HEK293 (cell line): Measurements from ENCODE around the gene SMAD7.

Experiments used
- CTCF ChIA-PET: fragments of 350-600 bp; formaldehyde crosslinking; extraction: SDS; loops from one replicate; lab custom pipeline; 2021; ENCODE audit warnings: antibody characterized with exemption; lab: Yijun Ruan, JAX
- POLR2A ChIA-PET: fragments of 300-600 bp; formaldehyde crosslinking; extraction: SDS; loops from one replicate; lab custom pipeline; 2020; ENCODE audit warnings: antibody characterized with exemption, inconsistent platforms; lab: Yijun Ruan, JAX
- H3K27ac ChIP-seq: fragments of 200-500 bp; sonication (Bioruptor generic); 2 replicates; pipeline ENCODE4 v1.5.1; 2014; ENCODE audit warnings: low read depth, low read length, control low read depth, inconsistent platforms; ENCODE audit errors: extremely low read depth
- H3K36me3 ChIP-seq, 2 experiments: fragments of 200-500 bp in 1 of 2; sonication (Bioruptor generic) in 1 of 2; 1 replicate in 1 of 2; 2 replicates in 1 of 2; pipeline ENCODE4 v1.5.1; 2014 to 2017; ENCODE audit warnings: inconsistent platforms in 2 of 2, low read length in 2 of 2; ENCODE audit not compliant: control insufficient read depth in 2 of 2, insufficient read depth in 1 of 2
- H3K4me1 ChIP-seq: fragments of 200-500 bp; sonication (Bioruptor generic); 2 replicates; pipeline ENCODE4 v1.5.1; 2014; ENCODE audit warnings: mild to moderate bottlenecking, low read length, inconsistent platforms; ENCODE audit not compliant: control insufficient read depth, insufficient read depth
- H3K4me3 ChIP-seq: 2 replicates; pipeline ENCODE4 v1.5.1; 2011; ENCODE audit warnings: low read depth, mild to moderate bottlenecking, control low read depth, low read length, moderate library complexity
- H3K9me3 ChIP-seq: fragments of 200-500 bp; sonication (Bioruptor generic); 2 replicates; pipeline ENCODE4 v1.5.1; 2014; ENCODE audit warnings: low read depth, low read length, inconsistent platforms; ENCODE audit not compliant: control insufficient read depth, insufficient read depth
- GLI2 ChIP-seq: fragments of 450-650 bp; formaldehyde crosslinking; IDR thresholded peaks from 2 replicates; pipeline ENCODE4; 2017; ENCODE audit warnings: missing biosample characterization, missing genetic modification characterization, low read depth, borderline replicate concordance
- MZF1 ChIP-seq: fragments of 450-650 bp; formaldehyde crosslinking; IDR thresholded peaks from 2 replicates; pipeline ENCODE4 v1.5.1; 2017; ENCODE audit warnings: missing biosample characterization, missing genetic modification characterization, borderline replicate concordance
- RBAK ChIP-seq: fragments of 450-650 bp; formaldehyde crosslinking; IDR thresholded peaks from 2 replicates; pipeline ENCODE4 v1.5.1; 2016; ENCODE audit warnings: missing biosample characterization, missing genetic modification characterization
- ZNF169 ChIP-seq: fragments of 450-650 bp; formaldehyde crosslinking; IDR thresholded peaks from 2 replicates; pipeline ENCODE4 v1.5.1; 2016; ENCODE audit warnings: missing biosample characterization, missing genetic modification characterization
- ZNF426 ChIP-seq: fragments of 450-650 bp; formaldehyde crosslinking; IDR thresholded peaks from 2 replicates; pipeline ENCODE4 v1.5.1; 2017; ENCODE audit warnings: missing biosample characterization, missing genetic modification characterization, mild to moderate bottlenecking, inconsistent platforms, moderate library complexity
- ZNF501 ChIP-seq: fragments of 450-650 bp; formaldehyde crosslinking; IDR thresholded peaks from 2 replicates; pipeline ENCODE4 v1.5.1; 2016; ENCODE audit warnings: missing biosample characterization, missing genetic modification characterization
- ZNF621 ChIP-seq: fragments of 450-650 bp; formaldehyde crosslinking; IDR thresholded peaks from 2 replicates; pipeline ENCODE4 v1.5.1; 2017; ENCODE audit warnings: missing biosample characterization, missing genetic modification characterization
- ZNF660 ChIP-seq: fragments of 450-650 bp; IDR thresholded peaks from 2 replicates; pipeline ENCODE4 v1.5.1; 2018; ENCODE audit warnings: missing biosample characterization, mild to moderate bottlenecking, missing genetic modification characterization
- TF ChIP-seq, protein P1 (sequence below): fragments of 450-650 bp; formaldehyde crosslinking; conservative IDR thresholded peaks from 2 replicates; pipeline ENCODE4 v1.5.1; 2016; ENCODE audit warnings: low read depth, missing biosample characterization, missing genetic modification characterization
- TF ChIP-seq, protein P2 (sequence below): fragments of 450-650 bp; formaldehyde crosslinking; IDR thresholded peaks from 2 replicates; pipeline ENCODE4 v1.5.1; 2016; ENCODE audit warnings: missing biosample characterization, missing genetic modification characterization, low read depth
- TF ChIP-seq, protein P3 (sequence below): fragments of 450-650 bp; formaldehyde crosslinking; IDR thresholded peaks from 2 replicates; pipeline ENCODE4 v1.5.1; 2016; ENCODE audit warnings: missing biosample characterization, missing genetic modification characterization
- TF ChIP-seq, protein P4 (sequence below): fragments of 450-650 bp; formaldehyde crosslinking; IDR thresholded peaks from 2 replicates; pipeline ENCODE4 v1.5.1; 2016; ENCODE audit warnings: missing biosample characterization, missing genetic modification characterization
- TF ChIP-seq, protein P5 (sequence below): fragments of 450-650 bp; formaldehyde crosslinking; IDR thresholded peaks from 2 replicates; pipeline ENCODE4 v1.5.1; 2016; ENCODE audit warnings: missing biosample characterization, missing genetic modification characterization

SMAD7 gene

DNA sequence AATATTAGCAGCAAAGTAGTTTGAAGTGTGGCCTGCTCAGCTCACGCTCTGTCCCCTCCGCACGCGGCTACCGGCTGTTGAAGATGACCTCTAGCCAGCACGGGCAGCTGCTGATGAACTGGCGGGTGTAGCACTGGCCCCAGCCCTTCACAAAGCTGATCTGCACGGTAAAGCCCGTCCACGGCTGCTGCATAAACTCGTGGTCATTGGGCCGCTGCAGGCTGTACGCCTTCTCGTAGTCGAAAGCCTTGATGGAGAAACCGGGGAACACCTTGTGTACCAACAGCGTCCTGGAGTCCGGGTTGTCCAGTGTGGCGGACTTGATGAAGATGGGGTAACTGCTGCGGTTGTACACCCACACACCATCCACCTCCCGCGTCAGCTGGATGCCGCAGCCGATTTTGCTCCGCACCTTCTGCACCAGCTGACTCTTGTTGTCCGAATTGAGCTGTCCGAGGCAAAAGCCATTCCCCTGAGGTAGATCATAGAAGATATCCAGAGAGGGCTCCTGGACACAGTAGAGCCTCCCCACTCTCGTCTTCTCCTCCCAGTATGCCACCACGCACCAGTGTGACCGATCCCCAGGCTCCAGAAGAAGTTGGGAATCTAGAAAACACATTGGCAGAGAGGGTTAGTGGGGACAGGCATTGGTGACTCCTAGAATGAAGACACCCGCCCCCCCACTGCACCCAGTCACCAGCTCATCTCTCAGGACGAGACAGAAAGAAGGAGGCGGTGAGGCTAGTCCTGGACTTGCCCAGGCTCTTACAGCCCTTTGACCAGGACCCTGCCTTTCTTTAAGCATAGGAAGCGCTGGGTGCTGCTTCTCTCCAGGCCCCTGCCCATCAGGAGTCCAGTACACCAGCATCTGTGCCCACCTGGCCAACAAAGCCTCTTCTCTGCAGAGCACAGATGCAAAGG is 29.2 kb downstream of the SMAD7 start:
- ChIA-PET POLR2A (interaction anchor here (0.5 to 1.1 kb wide), 3 partner anchors 30 to 142 kb away, joined by 3 to 5 read pairs (median 3); no protein-coding TSS in a partner anchor), CTCF (interaction anchor here (0.7 to 1.6 kb wide), 4 partner anchors 26 to 210 kb away, joined by 3 read pairs; no protein-coding TSS in a partner anchor)
- Histone ChIP-seq H3K4me1 (peaks cover 29% of the 10 kb centered on the region), H3K9me3 (no peaks in the 10 kb centered on the region), H3K27ac (0 out of 2 replicates have a peak overlapping the region, but pooled peaks have one; percentile 31), H3K4me3 (no peak overlapping the region), H3K36me3 (peaks cover 13 to 52% of the 10 kb centered on the region in 2 experiments)
- TF ChIP-seq MZF1, result no peak
- TF ChIP-seq ZNF660 (tag by site-specific recombination), result no peak
- TF ChIP-seq ZNF426 (tag by site-specific recombination), result no peak
- TF ChIP-seq ZNF621 (tag by site-specific recombination), result no peak

DNA sequence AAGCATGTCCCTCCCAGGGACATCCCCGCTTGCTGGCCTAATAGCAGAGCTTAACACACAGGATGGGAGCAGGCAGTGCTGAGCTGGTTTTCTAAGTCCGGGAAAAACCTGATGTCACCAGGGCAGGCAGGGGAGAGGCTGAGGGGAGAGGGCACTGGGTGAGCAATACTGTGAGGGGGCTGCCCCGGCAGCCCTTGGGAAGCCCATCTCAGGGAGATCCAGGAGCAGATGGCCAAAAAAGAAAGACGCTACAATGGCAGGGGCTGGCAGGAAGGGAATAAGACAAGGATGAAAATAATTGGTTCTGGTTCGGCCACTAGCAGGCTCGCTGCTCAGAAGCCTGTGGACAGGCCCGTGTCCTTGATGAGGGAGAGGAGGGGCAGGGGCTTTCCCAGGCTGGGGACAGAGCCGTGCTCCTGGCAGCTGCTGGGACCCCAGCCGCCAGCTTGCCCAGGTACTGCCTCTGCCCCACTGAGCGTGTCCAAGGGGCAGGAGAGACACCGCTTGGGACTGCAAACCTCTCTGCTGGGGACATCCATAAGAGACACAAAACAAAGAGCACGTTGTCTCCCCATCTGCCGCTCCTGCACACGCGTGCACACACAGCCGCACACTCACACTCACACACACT is 30.2 kb downstream of the SMAD7 start:
- ChIA-PET POLR2A (interaction anchor here (1.0 to 1.1 kb wide), 2 partner anchors 25 to 86 kb away, joined by 3 read pairs; no protein-coding TSS in a partner anchor), CTCF (interaction anchor here (0.7 to 1.2 kb wide), 5 partner anchors 20 to 525 kb away, joined by 3 to 4 read pairs (median 3); no protein-coding TSS in a partner anchor)
- H3K36me3 ChIP-seq, result peaks cover 13 to 47% of the 10 kb centered on the region in 2 experiments
- H3K4me1 ChIP-seq, result peaks cover 33% of the 10 kb centered on the region
- no peaks in the 10 kb centered on the region for H3K9me3 ChIP-seq
- H3K4me3 ChIP-seq, result no peak overlapping the region
- H3K27ac ChIP-seq, result no peak overlapping the region; the same call in 1 of the 2 replicates
- TF ChIP-seq GLI2, result no peak
- TF ChIP-seq RBAK (tag by site-specific recombination), result no peak
- TF ChIP-seq ZNF660 (tag by site-specific recombination), result no peak
- TF ChIP-seq, protein P1, sequence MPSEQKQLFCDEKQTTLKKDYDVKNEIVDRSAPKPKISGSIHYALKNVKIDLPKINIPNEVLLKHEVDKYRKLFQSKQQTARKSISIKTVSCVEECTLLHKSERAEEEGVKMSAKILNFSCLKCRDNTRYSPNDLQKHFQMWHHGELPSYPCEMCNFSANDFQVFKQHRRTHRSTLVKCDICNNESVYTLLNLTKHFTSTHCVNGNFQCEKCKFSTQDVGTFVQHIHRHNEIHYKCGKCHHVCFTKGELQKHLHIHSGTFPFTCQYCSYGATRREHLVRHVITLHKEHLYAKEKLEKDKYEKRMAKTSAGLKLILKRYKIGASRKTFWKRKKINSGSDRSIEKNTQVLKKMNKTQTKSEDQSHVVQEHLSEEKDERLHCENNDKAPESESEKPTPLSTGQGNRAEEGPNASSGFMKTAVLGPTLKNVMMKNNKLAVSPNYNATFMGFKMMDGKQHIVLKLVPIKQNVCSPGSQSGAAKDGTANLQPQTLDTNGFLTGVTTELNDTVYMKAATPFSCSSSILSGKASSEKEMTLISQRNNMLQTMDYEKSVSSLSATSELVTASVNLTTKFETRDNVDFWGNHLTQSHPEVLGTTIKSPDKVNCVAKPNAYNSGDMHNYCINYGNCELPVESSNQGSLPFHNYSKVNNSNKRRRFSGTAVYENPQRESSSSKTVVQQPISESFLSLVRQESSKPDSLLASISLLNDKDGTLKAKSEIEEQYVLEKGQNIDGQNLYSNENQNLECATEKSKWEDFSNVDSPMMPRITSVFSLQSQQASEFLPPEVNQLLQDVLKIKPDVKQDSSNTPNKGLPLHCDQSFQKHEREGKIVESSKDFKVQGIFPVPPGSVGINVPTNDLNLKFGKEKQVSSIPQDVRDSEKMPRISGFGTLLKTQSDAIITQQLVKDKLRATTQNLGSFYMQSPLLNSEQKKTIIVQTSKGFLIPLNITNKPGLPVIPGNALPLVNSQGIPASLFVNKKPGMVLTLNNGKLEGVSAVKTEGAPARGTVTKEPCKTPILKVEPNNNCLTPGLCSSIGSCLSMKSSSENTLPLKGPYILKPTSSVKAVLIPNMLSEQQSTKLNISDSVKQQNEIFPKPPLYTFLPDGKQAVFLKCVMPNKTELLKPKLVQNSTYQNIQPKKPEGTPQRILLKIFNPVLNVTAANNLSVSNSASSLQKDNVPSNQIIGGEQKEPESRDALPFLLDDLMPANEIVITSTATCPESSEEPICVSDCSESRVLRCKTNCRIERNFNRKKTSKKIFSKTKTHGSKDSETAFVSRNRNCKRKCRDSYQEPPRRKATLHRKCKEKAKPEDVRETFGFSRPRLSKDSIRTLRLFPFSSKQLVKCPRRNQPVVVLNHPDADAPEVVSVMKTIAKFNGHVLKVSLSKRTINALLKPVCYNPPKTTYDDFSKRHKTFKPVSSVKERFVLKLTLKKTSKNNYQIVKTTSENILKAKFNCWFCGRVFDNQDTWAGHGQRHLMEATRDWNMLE (tag by site-specific recombination), result no peak
- TF ChIP-seq ZNF426 (tag by site-specific recombination), result no peak
- no peak for TF ChIP-seq ZNF169 (tag by site-specific recombination)
- TF ChIP-seq, protein P2, sequence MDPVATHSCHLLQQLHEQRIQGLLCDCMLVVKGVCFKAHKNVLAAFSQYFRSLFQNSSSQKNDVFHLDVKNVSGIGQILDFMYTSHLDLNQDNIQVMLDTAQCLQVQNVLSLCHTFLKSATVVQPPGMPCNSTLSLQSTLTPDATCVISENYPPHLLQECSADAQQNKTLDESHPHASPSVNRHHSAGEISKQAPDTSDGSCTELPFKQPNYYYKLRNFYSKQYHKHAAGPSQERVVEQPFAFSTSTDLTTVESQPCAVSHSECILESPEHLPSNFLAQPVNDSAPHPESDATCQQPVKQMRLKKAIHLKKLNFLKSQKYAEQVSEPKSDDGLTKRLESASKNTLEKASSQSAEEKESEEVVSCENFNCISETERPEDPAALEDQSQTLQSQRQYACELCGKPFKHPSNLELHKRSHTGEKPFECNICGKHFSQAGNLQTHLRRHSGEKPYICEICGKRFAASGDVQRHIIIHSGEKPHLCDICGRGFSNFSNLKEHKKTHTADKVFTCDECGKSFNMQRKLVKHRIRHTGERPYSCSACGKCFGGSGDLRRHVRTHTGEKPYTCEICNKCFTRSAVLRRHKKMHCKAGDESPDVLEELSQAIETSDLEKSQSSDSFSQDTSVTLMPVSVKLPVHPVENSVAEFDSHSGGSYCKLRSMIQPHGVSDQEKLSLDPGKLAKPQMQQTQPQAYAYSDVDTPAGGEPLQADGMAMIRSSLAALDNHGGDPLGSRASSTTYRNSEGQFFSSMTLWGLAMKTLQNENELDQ (tag by site-specific recombination), result no peak
- TF ChIP-seq, protein P3, sequence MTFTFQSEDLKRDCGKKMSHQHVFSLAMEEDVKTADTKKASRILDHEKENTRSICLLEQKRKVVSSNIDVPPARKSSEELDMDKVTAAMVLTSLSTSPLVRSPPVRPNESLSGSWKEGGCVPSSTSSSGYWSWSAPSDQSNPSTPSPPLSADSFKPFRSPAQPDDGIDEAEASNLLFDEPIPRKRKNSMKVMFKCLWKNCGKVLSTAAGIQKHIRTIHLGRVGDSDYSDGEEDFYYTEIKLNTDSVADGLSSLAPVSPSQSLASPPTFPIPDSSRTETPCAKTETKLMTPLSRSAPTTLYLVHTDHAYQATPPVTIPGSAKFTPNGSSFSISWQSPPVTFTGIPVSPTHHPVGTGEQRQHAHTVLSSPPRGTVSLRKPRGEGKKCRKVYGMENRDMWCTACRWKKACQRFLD (tag by site-specific recombination), result no peak
- TF ChIP-seq, protein P4, sequence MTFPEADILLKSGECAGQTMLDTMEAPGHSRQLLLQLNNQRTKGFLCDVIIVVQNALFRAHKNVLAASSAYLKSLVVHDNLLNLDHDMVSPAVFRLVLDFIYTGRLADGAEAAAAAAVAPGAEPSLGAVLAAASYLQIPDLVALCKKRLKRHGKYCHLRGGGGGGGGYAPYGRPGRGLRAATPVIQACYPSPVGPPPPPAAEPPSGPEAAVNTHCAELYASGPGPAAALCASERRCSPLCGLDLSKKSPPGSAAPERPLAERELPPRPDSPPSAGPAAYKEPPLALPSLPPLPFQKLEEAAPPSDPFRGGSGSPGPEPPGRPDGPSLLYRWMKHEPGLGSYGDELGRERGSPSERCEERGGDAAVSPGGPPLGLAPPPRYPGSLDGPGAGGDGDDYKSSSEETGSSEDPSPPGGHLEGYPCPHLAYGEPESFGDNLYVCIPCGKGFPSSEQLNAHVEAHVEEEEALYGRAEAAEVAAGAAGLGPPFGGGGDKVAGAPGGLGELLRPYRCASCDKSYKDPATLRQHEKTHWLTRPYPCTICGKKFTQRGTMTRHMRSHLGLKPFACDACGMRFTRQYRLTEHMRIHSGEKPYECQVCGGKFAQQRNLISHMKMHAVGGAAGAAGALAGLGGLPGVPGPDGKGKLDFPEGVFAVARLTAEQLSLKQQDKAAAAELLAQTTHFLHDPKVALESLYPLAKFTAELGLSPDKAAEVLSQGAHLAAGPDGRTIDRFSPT, result no peak
- no peak for TF ChIP-seq ZNF501
- TF ChIP-seq, protein P5, sequence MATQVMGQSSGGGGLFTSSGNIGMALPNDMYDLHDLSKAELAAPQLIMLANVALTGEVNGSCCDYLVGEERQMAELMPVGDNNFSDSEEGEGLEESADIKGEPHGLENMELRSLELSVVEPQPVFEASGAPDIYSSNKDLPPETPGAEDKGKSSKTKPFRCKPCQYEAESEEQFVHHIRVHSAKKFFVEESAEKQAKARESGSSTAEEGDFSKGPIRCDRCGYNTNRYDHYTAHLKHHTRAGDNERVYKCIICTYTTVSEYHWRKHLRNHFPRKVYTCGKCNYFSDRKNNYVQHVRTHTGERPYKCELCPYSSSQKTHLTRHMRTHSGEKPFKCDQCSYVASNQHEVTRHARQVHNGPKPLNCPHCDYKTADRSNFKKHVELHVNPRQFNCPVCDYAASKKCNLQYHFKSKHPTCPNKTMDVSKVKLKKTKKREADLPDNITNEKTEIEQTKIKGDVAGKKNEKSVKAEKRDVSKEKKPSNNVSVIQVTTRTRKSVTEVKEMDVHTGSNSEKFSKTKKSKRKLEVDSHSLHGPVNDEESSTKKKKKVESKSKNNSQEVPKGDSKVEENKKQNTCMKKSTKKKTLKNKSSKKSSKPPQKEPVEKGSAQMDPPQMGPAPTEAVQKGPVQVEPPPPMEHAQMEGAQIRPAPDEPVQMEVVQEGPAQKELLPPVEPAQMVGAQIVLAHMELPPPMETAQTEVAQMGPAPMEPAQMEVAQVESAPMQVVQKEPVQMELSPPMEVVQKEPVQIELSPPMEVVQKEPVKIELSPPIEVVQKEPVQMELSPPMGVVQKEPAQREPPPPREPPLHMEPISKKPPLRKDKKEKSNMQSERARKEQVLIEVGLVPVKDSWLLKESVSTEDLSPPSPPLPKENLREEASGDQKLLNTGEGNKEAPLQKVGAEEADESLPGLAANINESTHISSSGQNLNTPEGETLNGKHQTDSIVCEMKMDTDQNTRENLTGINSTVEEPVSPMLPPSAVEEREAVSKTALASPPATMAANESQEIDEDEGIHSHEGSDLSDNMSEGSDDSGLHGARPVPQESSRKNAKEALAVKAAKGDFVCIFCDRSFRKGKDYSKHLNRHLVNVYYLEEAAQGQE, result no peak
